ENCODE results near the gene RRAGB.
"Not testable (repeated sequence)": the region's sequence is repeated elsewhere in the genome, so short reads cannot be mapped to it uniquely, and the experiment has no call there.

RRAGB gene

DNA sequence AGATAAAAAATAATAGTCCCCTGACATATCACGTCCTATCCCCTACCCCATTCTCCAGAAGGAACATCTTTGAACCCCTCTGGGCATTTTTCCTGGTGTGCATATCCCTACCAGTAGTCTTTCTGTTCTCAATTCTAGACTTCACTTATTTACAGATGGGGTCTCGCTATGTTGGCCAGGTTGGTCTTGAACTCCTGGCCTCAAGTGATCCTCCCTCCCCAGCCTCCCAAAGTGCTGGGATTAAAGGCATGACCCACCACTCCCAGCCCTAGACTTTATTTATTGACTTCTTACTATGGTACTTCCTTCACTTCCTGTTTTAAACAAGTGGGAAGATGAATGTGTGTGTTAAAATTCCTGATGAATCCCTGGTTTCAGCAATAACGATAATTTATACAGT lies 612 bp upstream of the RRAGB start:
- peak overlapping the region; percentile 71 to 94 for H3K27ac Mint-ChIP-seq
- peak overlapping the region; percentile 82 to 88 for H3K4me3 Mint-ChIP-seq
- ATAC-seq (replicated peaks) (no peak), DNase-seq (no peak)
- H3K27me3 Mint-ChIP-seq, result no peaks in the 10 kb centered on the region
- H3K9me3 Mint-ChIP-seq, result no peaks in the 10 kb centered on the region
- H3K36me3 Mint-ChIP-seq (ENCODE audit: insufficient read depth), result peaks cover 8% of the 10 kb centered on the region
- H3K4me1 Mint-ChIP-seq (ENCODE audit: low read depth in 2 of 2), result peaks cover 15 to 21% of the 10 kb centered on the region in 2 donors

DNA sequence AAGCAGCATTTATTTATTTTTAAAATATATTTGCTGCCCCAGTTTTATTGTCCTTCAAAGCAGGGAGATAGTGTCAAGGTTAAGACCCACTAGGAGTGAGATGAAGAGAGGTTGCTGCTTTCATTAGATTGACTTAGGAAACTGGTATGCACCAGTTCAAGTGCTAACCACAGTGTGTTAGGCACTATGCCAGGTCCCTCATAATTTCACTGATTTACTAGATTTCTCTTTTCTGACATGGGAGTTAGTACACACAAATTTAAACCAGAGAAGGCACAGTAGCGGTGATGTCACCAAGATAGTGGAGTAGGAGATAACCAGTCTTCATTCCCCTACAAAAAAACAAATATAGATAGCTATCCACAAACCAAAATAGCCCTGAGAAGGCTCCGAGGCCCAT lies 14.3 kb downstream of the RRAGB start:
- no peak for DNase-seq
- no peaks in the 10 kb centered on the region for H3K27me3 Mint-ChIP-seq

DNA sequence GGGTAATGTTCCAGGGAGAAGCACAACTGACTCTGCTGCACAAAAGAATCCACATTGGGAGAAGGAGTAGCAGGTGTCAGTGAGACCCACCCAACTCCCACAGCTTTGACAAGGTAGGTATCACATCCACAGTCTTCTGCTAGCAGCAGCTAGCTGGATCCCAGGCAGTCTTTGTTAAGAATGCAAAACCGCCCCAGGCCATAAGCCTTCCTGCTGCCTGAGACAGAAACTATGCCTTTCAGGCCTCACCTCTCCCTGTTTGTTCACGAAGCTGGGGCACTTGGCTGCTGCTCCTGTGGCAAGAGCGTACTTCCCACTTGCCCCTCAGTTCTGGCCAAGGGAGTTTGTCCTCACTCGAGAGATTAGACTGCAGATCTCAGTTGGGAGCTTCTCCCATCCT lies 21.4 kb downstream of the RRAGB start:
- no peak overlapping the region for H3K4me3 Mint-ChIP-seq
- ATAC-seq (replicated peaks), result no peak
- H3K36me3 Mint-ChIP-seq (ENCODE audit: insufficient read depth), result peaks cover 19% of the 10 kb centered on the region
- no peaks in the 10 kb centered on the region for H3K9me3 Mint-ChIP-seq
- H3K27ac Mint-ChIP-seq, result no peak overlapping the region
- H3K27me3 Mint-ChIP-seq, result no peaks in the 10 kb centered on the region
- peaks cover 2 to 7% of the 10 kb centered on the region in 2 donors for H3K4me1 Mint-ChIP-seq (ENCODE audit: low read depth in 2 of 2)
- no peak for DNase-seq

More for the DNA sequence above, 14.3 kb downstream of the RRAGB start:
- Mint-ChIP-seq H3K4me1 (ENCODE audit: low read depth in 2 of 2) (peaks cover 2 to 7% of the 10 kb centered on the region in 2 donors), H3K4me3 (no peak overlapping the region), H3K36me3 (ENCODE audit: insufficient read depth) (peaks cover 35% of the 10 kb centered on the region), H3K9me3 (no peaks in the 10 kb centered on the region), H3K27ac (peak overlapping the region in 1 of 2 donors; percentile 76)
- ATAC-seq (replicated peaks), result no peak

DNA sequence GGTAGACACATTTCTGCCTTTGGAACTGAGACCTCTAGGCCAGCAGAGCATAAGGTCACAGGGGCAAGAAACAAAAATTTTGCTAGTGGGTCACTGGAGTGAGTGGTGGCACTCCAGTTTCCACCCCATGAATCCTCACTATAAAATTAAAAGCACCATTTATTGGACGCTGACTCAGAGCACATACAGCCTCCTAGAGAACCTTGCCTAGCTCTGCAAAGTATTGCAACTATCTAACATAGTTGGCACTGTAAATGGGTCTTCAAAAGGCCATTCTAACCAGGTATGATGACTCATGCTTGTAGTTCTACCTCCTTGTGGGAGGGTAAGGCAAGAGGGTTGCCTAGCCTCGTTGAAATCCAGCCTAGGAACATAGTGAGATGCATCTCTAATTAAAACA lies 25.1 kb downstream of the RRAGB start:
- no peak for DNase-seq
- Mint-ChIP-seq H3K36me3 (ENCODE audit: insufficient read depth) (no peaks in the 10 kb centered on the region), H3K9me3 (no peaks in the 10 kb centered on the region), H3K4me3 (no peak overlapping the region), H3K27me3 (no peaks in the 10 kb centered on the region), H3K4me1 (ENCODE audit: low read depth in 2 of 2) (no peaks in the 10 kb centered on the region), H3K27ac (no peak overlapping the region)
- no peak for ATAC-seq (replicated peaks)

DNA sequence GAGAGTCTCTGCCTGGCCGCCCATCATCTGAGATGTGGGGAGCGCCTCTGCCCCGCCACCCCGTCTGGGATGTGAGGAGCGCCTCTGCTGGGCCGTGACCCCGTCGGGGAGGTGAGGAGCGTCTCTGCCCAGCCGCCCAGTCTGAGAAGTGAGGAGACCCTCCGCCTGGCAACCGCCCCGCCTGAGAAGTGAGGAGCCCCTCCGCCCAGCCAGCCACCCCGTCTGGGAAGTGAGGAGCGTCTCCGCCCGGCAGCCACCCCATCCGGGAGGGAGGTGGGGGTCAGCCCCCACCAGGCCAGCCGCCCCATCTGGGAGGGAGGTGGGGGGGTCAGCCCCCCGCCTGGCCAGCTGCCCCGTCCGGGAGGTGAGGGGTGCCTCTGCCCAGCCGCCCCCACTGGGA lies 30.9 kb downstream of the RRAGB start:
- not testable (repeated sequence) for H3K9me3 Mint-ChIP-seq; H3K27ac Mint-ChIP-seq; H3K4me1 Mint-ChIP-seq (ENCODE audit: low read depth in 2 of 2); H3K4me3 Mint-ChIP-seq; ATAC-seq (replicated peaks); H3K27me3 Mint-ChIP-seq; H3K36me3 Mint-ChIP-seq (ENCODE audit: insufficient read depth); DNase-seq

DNA sequence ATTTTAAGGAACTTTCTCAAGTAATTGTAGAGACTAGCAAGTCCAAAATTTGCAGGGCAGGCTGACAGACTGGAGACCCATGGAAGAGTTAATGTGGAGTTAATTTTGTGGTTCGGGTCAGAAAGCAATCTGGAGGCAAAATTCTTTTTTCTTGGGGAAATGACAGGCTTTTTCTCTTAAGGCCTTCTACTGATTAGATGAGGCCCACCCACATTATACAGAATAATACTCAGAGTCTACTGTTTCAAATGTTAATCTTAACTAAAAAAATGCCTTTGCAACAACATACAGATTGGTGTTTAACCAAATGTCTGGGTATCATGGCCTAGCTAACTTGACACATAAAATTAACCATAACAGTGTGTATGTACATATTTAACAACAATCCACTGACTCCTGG lies 32.7 kb downstream of the RRAGB start:
- DNase-seq, result no peak
- Mint-ChIP-seq H3K9me3 (no peaks in the 10 kb centered on the region), H3K4me1 (ENCODE audit: low read depth in 2 of 2) (no peaks in the 10 kb centered on the region), H3K27ac (no peak overlapping the region), H3K36me3 (ENCODE audit: insufficient read depth) (peaks cover 16% of the 10 kb centered on the region), H3K4me3 (no peak overlapping the region), H3K27me3 (no peaks in the 10 kb centered on the region)
- ATAC-seq (replicated peaks), result no peak

DNA sequence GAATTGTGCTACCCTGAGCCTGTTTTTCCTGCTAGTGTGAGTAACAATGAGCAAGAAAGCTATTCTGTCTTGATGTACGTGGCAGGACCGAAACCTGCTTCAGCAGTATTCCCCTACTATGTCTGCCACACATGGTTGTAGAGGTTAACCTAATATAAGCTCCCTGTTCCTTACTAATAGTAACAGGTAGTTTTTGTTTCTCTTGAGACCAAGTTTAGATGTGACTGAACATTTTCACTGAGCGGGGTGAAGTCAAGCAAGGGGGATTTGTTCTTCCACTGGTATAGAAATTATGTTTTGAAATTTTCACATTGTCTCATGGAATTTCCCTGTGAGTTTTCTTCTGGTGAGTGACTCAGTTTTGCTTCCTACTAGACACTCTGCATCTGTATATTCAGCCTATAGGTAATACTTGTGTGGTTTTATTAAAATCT lies 37.3 kb downstream of the RRAGB start:
- Mint-ChIP-seq H3K36me3 (ENCODE audit: insufficient read depth) (peaks cover 24% of the 10 kb centered on the region), H3K4me1 (ENCODE audit: low read depth in 2 of 2) (no peaks in the 10 kb centered on the region), H3K27me3 (no peaks in the 10 kb centered on the region), H3K9me3 (no peaks in the 10 kb centered on the region), H3K27ac (no peak overlapping the region), H3K4me3 (no peak overlapping the region)
- DNase-seq (no peak), ATAC-seq (replicated peaks) (no peak)

DNA sequence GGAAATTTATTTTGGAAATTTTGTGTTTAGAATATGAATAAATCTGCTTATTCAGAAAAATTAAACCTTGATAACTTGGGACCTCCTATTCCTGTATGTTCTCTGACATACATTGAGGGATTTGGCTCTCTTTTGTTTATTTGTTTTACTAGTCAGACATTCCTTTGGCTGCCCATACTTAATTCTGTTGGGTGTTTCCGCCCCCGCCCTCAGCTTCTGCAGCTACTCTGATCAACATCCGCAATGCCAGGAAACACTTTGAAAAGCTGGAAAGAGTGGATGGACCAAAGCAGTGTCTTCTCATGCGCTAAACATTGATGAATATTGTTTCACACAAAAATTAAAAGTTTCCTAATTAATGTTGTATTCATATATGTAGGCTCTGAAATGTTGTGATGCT lies 40.5 kb downstream of the RRAGB start:
- Mint-ChIP-seq H3K4me1 (ENCODE audit: low read depth in 2 of 2) (no peaks in the 10 kb centered on the region), H3K4me3 (no peak overlapping the region), H3K27me3 (no peaks in the 10 kb centered on the region), H3K27ac (no peak overlapping the region), H3K36me3 (ENCODE audit: insufficient read depth) (peaks cover 18% of the 10 kb centered on the region), H3K9me3 (no peaks in the 10 kb centered on the region)
- no peak for DNase-seq
- no peak for ATAC-seq (replicated peaks)

DNA sequence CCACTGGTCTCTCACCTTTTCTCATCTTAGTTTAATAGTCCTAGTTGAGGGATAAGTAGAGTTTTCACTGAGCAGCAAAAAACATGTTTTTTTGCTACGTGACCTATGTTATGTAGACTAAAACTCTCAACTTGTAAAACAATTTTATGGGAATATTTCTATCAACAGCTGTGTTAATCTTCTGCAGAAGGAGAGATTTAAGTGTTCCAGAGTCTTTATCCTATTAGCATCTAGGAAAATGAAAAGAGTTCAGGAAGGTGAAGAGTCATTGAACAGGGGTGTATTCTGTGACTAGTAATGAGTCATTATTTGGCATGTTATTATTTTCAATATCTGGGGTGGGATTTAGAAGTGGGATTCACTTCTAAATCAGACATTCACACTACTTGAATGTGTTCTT lies 41.9 kb downstream of the RRAGB start:
- Mint-ChIP-seq H3K27me3 (no peaks in the 10 kb centered on the region), H3K36me3 (ENCODE audit: insufficient read depth) (peaks cover 11% of the 10 kb centered on the region), H3K27ac (no peak overlapping the region), H3K4me3 (no peak overlapping the region), H3K9me3 (no peaks in the 10 kb centered on the region), H3K4me1 (ENCODE audit: low read depth in 2 of 2) (no peaks in the 10 kb centered on the region)
- no peak for DNase-seq
- no peak for ATAC-seq (replicated peaks)

DNA sequence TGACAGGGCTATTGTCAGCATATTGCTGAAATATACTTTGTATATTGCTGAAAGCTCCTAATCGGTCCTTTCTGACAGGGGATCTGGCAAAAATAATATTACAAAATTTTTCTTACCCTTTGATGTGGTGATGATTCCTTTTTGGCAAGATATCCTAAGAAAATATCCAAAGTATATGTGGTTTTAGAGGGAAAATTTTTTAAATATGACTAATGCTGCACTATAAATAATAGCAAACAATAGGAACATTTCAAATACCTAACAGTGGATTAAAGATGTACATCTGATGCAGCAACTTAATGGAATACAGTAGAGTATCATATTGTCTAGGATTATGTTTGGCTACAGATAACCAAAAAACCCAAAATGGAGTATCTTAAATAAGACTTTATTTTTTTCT lies 49.6 kb downstream of the RRAGB start:
- no peak for ATAC-seq (replicated peaks)
- Mint-ChIP-seq H3K4me1 (ENCODE audit: low read depth in 2 of 2) (no peaks in the 10 kb centered on the region), H3K4me3 (no peak overlapping the region), H3K36me3 (ENCODE audit: insufficient read depth) (no peaks in the 10 kb centered on the region), H3K27me3 (no peaks in the 10 kb centered on the region), H3K9me3 (no peaks in the 10 kb centered on the region), H3K27ac (no peak overlapping the region)
- DNase-seq, result no peak

DNA sequence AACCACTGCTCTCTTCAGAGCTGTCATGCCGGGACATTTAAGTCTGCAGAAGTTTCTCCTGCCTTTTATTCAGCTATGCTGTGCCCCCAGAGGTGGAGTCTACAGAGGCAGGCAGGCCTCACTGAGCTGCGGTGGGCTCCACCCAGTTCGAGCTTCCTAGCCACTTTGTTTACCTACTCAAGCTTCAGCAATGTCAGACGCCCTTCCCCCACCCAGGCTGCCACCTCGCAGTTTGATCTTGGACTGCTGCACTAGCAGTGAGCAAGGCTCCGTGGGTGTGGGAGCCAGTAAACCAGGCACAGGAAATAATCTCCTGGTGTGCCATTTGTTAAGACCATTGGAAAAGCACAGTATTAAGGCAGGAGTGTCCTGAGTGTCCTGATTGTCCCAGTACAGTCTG lies 56.9 kb downstream of the RRAGB start:
- H3K27ac Mint-ChIP-seq; ATAC-seq (replicated peaks); H3K4me1 Mint-ChIP-seq (ENCODE audit: low read depth in 2 of 2); H3K27me3 Mint-ChIP-seq; DNase-seq; H3K4me3 Mint-ChIP-seq; H3K36me3 Mint-ChIP-seq (ENCODE audit: insufficient read depth); H3K9me3 Mint-ChIP-seq: not testable (repeated sequence)

DNA sequence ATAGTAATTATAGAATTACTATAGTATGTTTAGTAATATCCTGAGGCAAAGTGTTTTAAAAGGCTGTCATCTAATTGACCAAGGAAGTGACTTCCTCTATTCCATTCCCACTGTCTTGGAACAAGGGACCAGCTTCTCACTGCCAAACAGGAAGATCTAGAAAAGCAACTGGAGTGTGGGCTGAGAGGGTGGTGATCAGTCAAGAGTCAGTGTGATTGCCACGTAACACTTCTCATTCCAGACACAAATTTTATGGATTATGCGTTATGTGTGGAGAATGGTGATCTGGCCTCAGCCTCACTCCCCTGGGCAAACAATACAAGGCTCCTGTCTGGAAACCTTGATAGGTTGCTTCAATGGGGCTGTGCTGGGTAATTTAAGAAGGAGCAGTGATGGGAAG lies 60.0 kb downstream of the RRAGB start:
- no peaks in the 10 kb centered on the region for H3K27me3 Mint-ChIP-seq
- ATAC-seq (replicated peaks) (no peak), DNase-seq (no peak)
- H3K9me3 Mint-ChIP-seq, result peaks cover 0 to 2% of the 10 kb centered on the region in 2 donors
- H3K27ac Mint-ChIP-seq, result no peak overlapping the region
- H3K36me3 Mint-ChIP-seq (ENCODE audit: insufficient read depth), result no peaks in the 10 kb centered on the region
- peaks cover 0 to 2% of the 10 kb centered on the region in 2 donors for H3K4me1 Mint-ChIP-seq (ENCODE audit: low read depth in 2 of 2)
- H3K4me3 Mint-ChIP-seq, result no peak overlapping the region

DNA sequence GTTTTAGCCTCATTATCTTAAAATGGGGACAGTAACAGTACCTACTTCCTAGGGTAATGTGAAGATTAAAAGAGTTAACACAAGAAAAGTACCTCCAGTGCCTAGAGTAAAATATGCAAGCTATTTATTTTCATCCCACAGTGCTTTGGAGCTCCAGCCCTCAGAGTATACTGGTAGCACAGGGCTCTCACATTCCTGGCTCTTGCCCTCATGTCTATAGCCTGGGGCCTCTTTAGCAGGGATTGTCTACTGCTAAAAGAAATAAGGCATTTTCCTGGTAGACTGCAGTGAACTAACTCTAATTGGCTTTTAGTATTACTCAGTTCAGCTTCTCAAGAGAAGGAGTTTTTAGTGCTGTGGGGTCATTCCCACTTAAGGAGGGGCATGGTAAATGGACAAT lies 60.8 kb downstream of the RRAGB start:
- no peak for DNase-seq
- H3K27me3 Mint-ChIP-seq, result no peaks in the 10 kb centered on the region
- no peaks in the 10 kb centered on the region for H3K4me1 Mint-ChIP-seq (ENCODE audit: low read depth in 2 of 2)
- H3K4me3 Mint-ChIP-seq, result no peak overlapping the region
- H3K27ac Mint-ChIP-seq, result no peak overlapping the region
- H3K36me3 Mint-ChIP-seq (ENCODE audit: insufficient read depth), result no peaks in the 10 kb centered on the region
- no peak for ATAC-seq (replicated peaks)
- H3K9me3 Mint-ChIP-seq, result peaks cover 0 to 2% of the 10 kb centered on the region in 2 donors

DNA sequence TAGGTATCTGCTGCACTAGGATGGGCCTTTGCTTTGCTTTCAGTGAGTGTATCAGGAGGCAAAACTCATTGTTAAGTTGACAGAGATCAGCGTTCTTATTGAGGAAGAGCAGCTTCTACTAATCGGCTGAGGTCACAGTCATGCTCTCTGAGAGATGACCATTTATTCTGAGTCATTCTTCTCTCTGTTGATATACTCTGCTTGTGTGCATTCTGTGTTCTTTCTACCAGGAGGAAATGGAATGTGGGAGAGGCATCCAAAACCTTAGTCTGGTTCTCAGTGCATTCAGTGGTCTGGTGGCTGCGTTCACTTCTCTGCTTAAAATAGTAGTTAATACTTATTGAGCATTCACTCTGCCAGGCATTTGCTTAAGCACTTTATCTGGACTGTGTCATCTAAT lies 66.2 kb downstream of the RRAGB start:
- ATAC-seq (replicated peaks), result no peak
- H3K27me3 Mint-ChIP-seq, result no peaks in the 10 kb centered on the region
- no peak overlapping the region for H3K4me3 Mint-ChIP-seq
- no peaks in the 10 kb centered on the region for H3K36me3 Mint-ChIP-seq (ENCODE audit: insufficient read depth)
- no peak for DNase-seq
- peaks cover 0 to 2% of the 10 kb centered on the region in 2 donors for H3K9me3 Mint-ChIP-seq
- no peak overlapping the region for H3K27ac Mint-ChIP-seq
- H3K4me1 Mint-ChIP-seq (ENCODE audit: low read depth in 2 of 2), result no peaks in the 10 kb centered on the region

DNA sequence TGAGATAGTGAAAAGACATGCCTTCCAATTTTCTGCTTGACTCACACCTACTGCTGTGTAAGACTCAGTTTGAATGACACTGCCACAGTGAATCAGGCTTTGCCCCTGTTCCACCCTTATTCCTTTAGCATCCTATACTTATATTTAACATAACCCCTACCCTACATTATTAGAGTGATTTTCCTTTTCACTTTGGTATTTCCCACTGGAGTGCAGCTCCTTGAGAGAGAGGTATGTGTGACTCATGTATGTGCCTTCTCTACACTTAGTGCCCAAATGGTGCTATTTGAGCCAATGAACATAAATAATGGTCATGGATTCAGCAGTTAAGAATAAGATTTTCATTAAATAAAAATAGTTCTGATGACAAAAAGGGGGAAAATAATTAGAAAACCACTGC lies 69.5 kb downstream of the RRAGB start:
- H3K27me3 Mint-ChIP-seq, result peaks cover 0 to 1% of the 10 kb centered on the region in 2 donors
- H3K36me3 Mint-ChIP-seq (ENCODE audit: insufficient read depth), result no peaks in the 10 kb centered on the region
- DNase-seq (no peak), ATAC-seq (replicated peaks) (no peak)
- no peak overlapping the region for H3K4me3 Mint-ChIP-seq
- no peak overlapping the region for H3K27ac Mint-ChIP-seq
- peaks cover 0 to 2% of the 10 kb centered on the region in 2 donors for H3K9me3 Mint-ChIP-seq
- H3K4me1 Mint-ChIP-seq (ENCODE audit: low read depth in 2 of 2), result no peaks in the 10 kb centered on the region
